PC-3 (cell line): Measurements from ENCODE around the gene UGT1A7.
A peak's percentile ranks its signal among the peaks of the same experiment; 100 is the strongest.

Experiments
- EZH2 ChIP-seq: fragments of 300-600 bp; sonication (generic); IDR thresholded peaks from one replicate; pipeline ENCODE4 v1.6.1; 2017; ENCODE audit warnings: antibody characterized with exemption, mild to moderate bottlenecking, low read length; ENCODE audit not compliant: unreplicated experiment
- EZH2phosphoT487 ChIP-seq: fragments of 300-600 bp; sonication (generic); IDR thresholded peaks from 2 replicates; pipeline ENCODE4 v1.6.1; 2018; ENCODE audit warnings: mild to moderate bottlenecking, antibody characterized with exemption, low read length, borderline replicate concordance
- TF ChIP-seq, protein P1 (sequence below): fragments of 300-600 bp; sonication (generic); conservative IDR thresholded peaks from 2 replicates; pipeline ENCODE4 v1.5.1; 2017; ENCODE audit warnings: antibody characterized with exemption, low read depth, mild to moderate bottlenecking, low read length

DNA sequence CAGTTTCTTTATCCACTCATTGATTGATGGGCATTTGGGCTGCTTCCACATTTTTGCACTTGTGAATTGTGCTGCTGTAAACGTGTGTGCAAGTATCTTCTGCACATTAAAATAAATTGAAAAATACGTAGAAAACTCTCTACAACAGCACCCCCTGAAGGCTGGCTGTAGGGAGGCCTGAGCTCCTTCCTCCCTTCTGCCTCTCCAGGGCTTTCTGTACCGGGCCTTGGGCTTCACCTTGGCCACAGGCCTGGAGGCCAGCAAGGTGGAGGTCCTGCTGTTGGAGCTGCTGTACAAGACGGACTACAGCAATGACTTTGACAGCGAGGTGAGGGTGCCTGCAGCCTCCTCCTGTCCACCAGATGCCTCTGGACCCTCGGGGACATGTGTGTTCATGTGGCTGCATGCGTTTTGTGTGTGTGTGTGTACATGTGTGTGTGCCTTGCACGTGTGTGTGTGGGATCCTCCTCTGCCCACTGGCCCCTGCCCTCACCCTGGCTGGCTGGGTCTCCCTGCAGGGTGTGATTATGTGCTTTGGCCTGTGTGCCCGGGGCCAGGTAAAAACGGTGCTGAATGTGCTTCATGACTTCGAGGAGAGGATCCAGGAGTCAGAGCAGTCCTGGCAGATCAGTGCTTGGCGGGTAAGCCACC lies 125.6 kb downstream of the UGT1A7 start:
- TF ChIP-seq, protein P1, sequence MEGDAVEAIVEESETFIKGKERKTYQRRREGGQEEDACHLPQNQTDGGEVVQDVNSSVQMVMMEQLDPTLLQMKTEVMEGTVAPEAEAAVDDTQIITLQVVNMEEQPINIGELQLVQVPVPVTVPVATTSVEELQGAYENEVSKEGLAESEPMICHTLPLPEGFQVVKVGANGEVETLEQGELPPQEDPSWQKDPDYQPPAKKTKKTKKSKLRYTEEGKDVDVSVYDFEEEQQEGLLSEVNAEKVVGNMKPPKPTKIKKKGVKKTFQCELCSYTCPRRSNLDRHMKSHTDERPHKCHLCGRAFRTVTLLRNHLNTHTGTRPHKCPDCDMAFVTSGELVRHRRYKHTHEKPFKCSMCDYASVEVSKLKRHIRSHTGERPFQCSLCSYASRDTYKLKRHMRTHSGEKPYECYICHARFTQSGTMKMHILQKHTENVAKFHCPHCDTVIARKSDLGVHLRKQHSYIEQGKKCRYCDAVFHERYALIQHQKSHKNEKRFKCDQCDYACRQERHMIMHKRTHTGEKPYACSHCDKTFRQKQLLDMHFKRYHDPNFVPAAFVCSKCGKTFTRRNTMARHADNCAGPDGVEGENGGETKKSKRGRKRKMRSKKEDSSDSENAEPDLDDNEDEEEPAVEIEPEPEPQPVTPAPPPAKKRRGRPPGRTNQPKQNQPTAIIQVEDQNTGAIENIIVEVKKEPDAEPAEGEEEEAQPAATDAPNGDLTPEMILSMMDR, result peak; percentile 35; the same call in 1 of the 2 replicates
- no peak for TF ChIP-seq EZH2phosphoT487
- TF ChIP-seq EZH2, result no peak
